ENCODE data around the gene PLA2G5.

The PLA2G5 gene

DNA sequence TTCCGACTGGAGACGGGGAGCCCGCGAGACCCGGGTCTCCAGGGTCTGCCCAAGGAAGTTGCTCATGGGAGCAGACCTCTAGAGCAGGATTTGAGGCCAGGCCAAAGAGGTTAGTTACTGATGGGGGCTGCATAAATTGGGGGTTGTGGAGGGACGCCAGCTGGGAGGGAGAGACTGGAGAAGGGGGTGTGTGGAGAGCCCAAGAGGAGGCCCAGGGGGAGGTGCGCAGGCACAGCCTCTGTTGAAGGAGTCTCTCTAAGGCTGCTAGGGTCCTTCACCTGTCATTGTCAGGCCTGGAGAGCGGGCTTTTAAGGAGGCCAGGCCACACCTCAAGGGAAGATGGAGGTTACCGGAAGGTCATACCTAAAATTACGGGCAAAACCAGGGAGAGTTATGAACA, 363 bp downstream of the PLA2G5 start:
- DNase-seq, result no peak

- no peak for DNase-seq
Observed at GRCh38 chr1:20071416-20071815, 1.4 kb downstream of the PLA2G5 start.

DNA sequence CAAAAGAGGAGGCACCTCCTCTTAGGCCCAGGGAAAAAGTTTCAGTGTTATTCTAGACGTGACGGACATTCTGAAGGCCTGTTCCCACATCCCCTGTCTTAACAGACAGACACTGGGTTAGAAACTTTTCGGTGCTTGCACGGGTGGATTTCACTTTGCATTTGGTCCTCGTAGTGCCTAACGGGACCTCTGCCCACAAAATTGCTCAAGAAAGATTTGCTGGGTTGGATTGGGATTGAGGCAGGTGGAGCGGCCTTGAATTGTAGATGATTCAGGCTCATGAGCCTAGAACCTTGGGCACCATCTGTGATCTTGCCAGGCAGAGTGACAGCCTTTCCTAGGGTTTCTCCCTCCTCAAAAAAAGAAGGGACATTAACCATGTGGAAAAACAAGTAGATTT, 2.8 kb downstream of the PLA2G5 start:
- DNase-seq, result no peak

- no peak for DNase-seq
Observed at GRCh38 chr1:20073256-20073655, 3.3 kb downstream of the PLA2G5 start.

GRCh38 chr1:20074055-20074724, 4.2 kb downstream of the PLA2G5 start:
- DNase-seq, result no peak

DNA sequence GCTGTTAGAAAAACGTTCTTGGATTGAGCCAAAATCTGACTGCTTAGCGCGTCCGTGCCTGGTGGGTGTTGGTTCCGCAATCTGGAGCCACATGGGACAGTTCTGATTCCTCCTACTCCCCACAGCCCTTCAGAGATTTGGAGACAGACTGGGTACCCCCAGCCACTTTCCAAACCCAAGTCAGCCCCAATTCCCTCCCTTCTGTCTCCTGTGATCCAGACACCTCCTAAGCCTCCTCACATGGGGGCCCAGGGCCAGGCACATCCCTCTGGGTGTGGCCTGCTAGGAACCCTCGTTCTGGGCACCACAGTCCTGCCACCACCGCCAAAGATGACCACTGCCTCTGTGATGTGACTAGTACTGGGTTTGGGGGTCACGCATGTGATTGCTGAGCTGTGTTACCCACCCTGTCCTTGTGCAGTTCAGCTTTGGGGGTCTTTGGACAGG, 4.8 kb downstream of the PLA2G5 start:
- no peak for DNase-seq

DNA sequence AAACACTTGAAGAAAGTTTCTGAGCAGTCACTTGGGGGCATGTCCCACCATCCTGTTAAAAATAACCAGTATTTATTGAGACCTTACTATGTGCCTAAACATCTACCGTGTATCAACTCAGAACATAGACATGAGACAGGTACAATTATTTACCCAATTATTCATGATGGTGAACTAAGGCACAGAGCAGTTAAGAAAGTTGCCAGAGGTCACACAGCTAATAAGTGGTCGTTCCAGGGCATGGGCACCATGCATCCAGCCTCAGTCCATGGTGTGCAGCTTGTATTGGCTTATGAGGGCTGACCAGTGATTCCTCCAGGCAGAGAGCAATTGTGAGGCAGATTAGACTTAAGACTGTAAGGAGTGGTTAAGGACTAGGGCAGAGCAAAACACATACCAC, 5.4 kb downstream of the PLA2G5 start:
- no peak for DNase-seq

DNA sequence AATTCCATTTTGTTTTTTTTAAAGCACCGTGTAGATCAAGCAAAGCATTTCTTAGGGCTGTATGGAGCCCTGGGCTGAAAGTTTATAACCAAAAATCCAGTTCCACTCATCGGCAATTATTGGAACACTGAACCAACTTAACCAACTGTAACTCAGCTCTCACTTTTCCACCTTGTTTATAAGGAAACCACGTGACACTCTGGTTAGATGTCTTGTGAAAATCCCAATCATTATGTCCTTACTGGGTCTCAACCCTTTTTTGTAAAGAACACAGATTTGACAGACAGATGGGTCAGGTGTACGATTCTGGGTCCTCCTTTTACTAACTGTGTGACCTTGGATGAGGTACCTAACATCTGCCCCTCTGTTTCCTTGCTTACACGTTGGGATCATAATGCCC, 6.2 kb downstream of the PLA2G5 start:
- DNase-seq, result no peak

DNA sequence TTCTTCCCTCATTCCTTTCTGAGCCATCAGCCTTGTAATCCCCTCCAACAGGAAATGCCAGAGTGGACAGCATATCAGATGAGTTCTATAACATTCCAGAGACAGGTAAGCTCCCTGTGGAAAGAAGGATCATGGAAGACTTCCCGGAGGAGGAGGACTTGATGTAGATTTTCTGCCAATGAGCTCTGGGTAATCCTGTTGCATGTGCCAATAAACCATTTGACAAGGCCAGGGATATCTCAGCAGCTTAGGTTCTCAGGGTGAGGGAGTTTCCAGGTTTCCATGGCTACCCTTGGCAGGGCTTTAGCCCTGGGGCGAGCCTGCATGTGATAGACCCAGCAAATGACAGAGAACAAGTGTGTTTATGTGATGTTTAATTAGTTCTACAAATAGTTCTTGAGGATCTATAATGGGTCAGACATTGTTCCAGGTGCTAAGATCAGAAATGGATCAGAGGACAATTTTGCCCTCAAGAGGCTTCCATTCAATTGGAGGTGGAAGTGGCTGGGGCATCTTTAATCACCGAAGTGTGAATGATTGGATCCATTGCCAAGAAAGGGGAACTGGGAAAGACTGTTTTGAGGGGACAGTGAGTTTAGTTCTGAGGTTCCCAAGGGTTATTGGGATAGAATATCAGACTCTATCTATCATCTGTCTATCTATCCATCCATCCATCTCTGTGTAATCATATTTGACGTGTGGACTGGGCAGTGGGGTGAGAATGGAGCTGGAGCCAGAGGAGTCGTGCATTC, 6.9 kb downstream of the PLA2G5 start:
- DNase-seq, result no peak

DNA sequence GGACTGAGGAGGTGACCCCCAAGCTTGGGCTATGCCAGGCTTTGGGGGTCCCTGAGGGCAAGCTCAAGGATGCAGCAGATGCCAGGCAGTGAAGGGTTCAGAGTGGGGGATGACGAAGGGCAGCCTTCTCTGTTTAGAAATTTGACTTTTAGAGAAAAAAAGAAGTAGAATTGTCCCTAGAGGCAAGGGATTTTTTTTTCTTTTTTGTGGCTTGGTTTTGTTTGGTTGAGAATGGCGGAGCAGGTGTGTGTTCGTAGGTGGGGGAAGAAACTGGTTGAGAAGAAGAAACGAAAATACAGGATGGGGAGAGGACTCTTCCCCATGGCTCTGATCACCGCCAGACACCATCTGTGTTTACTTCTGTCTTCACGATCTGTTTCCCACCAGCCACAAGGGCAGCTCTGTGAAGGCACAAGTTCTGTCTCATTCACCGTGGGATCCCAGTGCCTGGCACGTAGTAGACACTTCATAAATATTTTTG, 8.2 kb downstream of the PLA2G5 start:
- DNase-seq, result no peak

DNA sequence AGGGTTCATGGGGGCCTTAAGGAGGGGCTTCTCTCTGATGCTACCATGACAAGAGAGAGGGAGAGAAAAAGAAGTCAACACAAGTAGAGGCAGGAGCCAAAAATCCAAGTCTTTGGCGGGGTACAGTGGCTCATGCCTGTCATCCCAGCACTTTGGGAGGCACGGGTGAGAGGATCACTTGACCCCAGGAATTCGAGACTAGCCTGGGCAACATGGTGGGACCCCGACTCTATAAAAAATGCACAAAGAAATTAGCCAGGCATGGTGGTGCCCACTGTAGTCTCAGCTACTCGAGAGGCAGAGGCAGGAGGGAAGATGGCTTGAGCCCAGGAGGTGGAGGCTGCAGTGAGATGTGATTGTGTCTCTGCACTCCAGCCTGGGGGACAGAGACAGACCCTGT, 8.7 kb downstream of the PLA2G5 start:
- DNase-seq, result no peak

DNA sequence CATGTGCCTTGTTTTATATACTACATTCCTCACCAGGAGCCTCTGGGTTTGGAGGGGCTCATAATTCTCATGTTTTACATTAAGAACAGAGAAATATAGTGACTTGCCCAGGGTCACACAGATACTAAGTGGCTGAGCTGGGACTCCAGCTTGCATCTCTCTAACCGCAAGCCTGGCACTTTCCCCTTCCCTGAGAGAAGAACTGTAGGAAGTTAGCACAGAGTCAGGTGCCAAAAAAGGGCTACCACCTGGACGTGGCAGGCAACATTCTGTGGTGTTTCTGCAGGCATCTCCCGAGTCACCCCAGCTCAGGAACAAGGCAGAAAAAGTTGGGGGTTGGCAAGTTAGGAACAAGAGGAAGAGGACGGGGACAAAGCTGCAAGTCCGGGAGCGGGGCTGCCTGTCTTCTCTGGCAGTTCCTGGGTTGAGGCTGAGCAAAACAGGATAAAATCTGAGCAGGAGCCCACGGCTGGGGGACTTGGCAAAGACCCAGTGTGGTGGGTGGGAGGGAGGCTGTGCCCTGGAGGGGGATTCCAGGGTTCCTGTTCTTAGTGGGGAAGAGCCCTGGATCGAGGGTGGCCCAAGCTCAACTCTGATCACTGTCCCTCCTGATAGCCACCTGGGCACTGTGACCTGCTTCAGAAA, 9.8 kb downstream of the PLA2G5 start:
- DNase-seq, result no peak

- no peak for DNase-seq
Observed at GRCh38 chr1:20080441-20081352, 10.7 kb downstream of the PLA2G5 start.

DNA sequence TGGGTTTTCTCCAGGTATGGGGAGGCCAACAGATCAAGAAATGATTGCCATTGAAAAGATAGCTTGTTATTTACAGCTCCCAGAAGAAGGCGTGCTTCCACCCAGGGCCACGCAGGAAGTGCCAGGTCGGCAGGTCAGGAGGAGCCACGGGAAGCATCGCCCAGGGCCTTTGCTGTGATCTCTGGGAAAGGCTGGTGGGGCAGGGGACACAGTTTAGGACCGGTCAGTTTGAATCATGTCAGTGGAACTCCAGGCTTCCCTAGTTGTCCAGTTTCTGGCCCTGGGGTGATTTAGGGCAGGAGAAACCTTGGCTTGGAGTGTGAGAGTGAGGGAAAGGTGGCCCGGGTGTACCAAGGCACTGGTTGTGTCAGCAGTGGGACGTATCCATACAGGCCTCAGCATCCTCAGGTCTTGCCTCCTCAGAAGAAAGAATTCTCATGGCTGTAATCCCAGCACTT, 11.4 kb downstream of the PLA2G5 start:
- no peak for DNase-seq

DNA sequence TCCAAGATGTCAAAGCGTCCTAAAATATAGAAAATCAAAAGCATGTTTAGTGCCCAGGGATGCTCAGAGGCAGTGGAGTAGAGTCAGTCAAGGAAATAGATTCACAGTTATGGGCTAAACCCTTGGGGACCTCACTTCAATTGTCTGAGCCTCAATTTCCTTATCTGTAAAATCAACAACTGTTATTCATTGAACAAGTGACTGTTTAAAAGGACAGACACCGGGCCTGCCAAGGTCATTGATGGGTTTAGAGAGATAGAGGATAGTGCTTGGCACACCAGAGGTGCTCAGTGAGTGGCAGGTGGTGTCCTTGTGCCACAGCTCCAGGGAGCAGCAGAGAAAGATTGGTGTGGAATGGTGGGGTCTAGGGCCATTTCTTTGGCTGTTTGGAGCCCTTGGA, 12.8 kb downstream of the PLA2G5 start:
- DNase-seq, result no peak

DNA sequence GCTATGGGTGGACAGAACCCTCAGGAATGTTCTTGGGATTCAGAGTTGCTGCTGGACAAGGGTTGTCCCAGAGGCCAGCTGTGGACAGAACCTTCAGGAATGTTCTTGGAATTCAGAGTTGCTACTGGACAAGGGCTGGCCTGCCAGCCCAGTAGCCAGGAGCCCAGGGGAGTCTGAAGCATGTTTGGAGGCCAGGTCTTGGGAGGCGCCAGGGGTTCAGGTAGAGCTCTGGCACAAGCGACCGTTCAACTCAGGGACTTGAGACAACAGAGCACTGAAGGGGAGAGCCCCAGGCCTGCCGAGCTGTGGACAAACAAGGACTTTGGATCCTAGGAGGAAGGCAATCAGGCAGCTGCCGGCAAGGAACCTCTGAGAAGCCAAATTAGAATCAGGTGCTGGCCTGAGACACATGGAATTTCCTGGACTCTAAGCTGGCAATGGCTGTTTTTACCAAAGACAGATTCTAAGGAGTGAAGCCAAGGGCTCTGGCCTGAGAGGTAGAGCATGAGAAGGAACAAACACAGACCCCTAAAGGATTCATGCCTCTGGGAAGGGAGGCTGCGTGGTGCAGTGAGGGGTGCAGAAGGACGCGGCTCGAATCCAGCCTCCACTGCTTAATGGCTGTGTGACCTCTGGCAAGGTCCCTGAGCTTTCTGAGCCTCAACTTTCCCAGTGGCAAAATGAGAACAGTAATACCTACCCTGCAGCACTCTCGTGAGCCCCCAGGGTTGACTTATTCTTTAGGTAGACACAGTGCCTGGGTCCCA, 13.4 kb downstream of the PLA2G5 start:
- no peak for DNase-seq

DNA sequence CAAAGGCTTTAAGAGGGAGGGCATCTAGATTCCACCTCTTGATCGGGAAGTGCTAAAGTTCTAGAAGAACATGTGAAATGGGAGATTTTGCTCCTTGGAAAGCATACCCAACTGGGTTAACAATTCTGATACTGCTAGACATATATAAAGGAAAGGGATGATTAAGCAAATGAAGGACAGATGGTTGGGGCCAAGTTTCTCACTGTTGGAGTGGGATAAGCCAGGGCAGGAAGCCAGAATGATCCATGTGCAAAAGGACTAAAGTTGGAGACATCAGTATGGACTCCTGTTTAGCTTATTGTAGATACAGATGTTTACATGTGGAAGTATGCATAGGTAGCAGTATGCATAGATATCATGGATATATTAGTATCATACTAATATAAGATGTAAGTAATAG, 16.8 kb downstream of the PLA2G5 start:
- no peak for DNase-seq

DNA sequence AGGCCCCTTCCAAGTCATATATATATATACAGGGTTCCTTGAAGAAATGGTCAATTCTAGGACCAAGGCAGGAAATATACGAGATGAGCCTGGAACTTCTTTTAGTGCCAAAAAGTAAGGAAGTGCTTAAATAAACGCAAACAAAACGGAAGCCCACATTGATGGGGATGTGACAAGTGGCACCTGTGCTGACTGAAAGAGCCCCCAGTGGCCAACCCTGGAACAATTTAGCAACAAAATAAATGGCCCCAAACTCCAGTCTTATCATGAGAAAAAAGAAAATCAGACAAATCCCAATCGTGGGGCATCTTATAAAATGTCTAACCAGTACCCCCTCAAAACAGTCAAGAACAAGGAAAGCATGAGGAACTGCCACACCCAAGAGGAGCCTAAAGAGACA, 17.7 kb downstream of the PLA2G5 start:
- DNase-seq, result no peak

- no peak for DNase-seq
Observed at GRCh38 chr1:20089328-20090077, 19.5 kb downstream of the PLA2G5 start.

DNA sequence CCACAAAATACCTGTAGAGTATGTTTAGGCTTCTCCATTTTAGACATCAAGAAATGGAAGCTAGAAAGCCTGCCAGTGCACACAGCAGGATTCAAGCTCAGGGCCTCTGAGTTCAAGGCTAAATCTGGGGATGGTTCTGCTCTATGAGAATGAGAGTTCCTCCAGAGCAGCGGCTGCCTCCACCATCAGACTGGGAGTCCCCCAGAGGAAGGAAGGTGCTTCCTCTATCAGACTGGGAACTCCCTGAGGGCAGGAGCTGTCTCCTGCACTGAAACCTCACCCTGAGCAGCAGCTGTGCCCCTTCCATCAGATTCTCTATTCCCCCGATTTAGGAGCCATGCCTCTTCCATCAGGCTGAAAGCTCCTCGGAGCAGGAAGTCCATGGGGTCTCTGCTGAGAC, 20.1 kb downstream of the PLA2G5 start:
- DNase-seq, result no peak

DNA sequence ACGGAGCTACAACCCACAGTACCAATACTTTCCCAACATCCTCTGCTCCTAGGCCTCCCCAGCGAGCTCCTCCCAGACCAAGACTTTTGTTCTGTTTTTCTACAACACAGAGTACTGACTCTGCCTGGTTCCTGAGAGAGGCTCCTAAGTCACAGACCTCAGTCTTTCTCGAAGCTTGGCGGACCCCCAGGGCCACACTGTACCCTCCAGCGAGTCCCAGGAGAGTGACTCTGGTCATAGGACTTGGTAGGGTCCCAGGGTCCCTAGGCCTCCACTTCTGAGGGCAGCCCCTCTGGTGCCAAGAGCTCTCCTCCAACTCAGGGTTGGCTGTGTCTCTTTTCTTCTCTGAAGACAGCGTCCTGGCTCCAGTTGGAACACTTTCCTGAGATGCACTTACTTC, 20.6 kb downstream of the PLA2G5 start:
- no peak for DNase-seq

All from activated CD8-positive, alpha-beta memory T cell treated with anti-CD3 and anti-CD28 coated beads, Interleukin-2, amount 50 U/mL, for 4 hours (primary cell).